Uterus (tissue), 4 donors: ENCODE measurements around the gene ZNF862. TPM values are rescaled to one million over a fixed set of nuclear protein-coding genes. Genes with fewer than 3 reads are reported as not detected.

Experiments
- DNase-seq, 2 donors: peaks; one replicate each; pipeline ENCODE4 v3.0.0-alpha.2; 2019 to 2020
- H3K27ac ChIP-seq, 2 donors: fragments of 200-600 bp; sonication (generic); 1 replicate in 1 of 2; 2 replicates in 1 of 2; pipeline ENCODE4 v1.5.1; 2016 to 2018
- H3K27me3 ChIP-seq, 2 donors: fragments of 200-600 bp; sonication (generic); one replicate each; pipeline ENCODE4 v1.5.1; 2018 to 2019; ENCODE audit warnings: control low read depth in 1 of 2
- H3K36me3 ChIP-seq, 2 donors: fragments of 200-600 bp; sonication (generic); one replicate each; pipeline ENCODE4 v1.5.1; 2019; ENCODE audit warnings: control low read depth in 1 of 2
- H3K4me1 ChIP-seq, 2 donors: fragments of 200-600 bp; sonication (generic); one replicate each; pipeline ENCODE4 v1.5.1; 2018 to 2019; ENCODE audit warnings: control low read depth in 1 of 2
- H3K4me3 ChIP-seq, 2 donors: fragments of 200-600 bp; sonication (generic); 1 replicate in 1 of 2; 2 replicates in 1 of 2; pipeline ENCODE4 v1.5.1; 2018 to 2019; ENCODE audit warnings: mild to moderate bottlenecking in 1 of 2
- H3K9me3 ChIP-seq, 2 donors: fragments of 200-600 bp; sonication (generic); one replicate each; pipeline ENCODE4 v1.5.1; 2019; ENCODE audit warnings: control low read depth in 1 of 2
- POLR2A ChIP-seq, 2 donors: fragments of 450-650 bp; IDR thresholded peaks; one replicate each; pipeline ENCODE4 v1.6.1; 2016; ENCODE audit warnings: antibody characterized with exemption in 2 of 2, mild to moderate bottlenecking in 1 of 2, moderate library complexity in 1 of 2
- intact Hi-C: fragments of 100-400 bp; cut with DNase I; formaldehyde crosslinking; loops from one replicate; pipeline ENCODE4 v1.15.1; 2023; ENCODE audit warnings: low total_unique reads
- total RNA-seq, 4 donors: library from RNA; depleted of rRNA in 3 of 4; stranded (reverse); fragments of >200 nt in 3 of 4; gene quantifications; one replicate each; pipeline versions ENCODE4 v1.1.0 to v1.2.4, GENCODE V29; 2014 to 2023
- TF ChIP-seq, protein P1 (sequence below), 4 experiments: fragments of 200-600 bp in 2 of 4; fragments of 450-650 bp in 2 of 4; sonication (generic) in 2 of 4; IDR thresholded peaks; one replicate each; pipeline ENCODE4 v1.5.1; 2016 to 2019; ENCODE audit warnings: antibody characterized with exemption in 4 of 4, mild to moderate bottlenecking in 2 of 4, moderate library complexity in 1 of 4
- donor health status: DM: yes; HTN: yes; CAD: no.

The ZNF862 gene
- total RNA-seq, 4 donors from 2014 or later, result 1.8 to 39.4 (median 14.6) TPM

DNA sequence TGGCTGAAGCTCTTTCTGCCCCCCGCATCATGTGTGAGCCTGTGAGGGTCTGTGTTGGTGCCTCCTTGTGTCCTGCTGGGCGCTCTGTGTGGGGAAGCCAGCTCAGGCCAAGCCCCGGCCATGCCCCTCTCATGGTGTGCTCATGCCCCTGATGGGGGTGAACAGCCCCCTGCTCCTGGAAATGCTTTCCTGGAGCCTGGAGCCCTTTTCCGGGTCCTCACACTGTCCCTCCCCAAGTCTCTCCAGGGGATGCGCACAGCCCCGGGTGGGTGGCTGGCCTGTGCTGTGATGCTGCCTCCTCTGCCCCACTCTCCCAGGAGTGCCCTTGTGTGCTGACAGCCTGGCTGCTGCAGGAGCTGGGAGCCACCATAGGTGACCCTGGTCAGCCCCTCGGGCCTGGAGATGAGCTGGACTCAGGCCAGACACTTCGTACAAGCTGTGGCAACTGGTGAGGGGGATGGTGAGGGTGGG is 20.8 kb upstream of the ZNF862 start:
- no peak for TF ChIP-seq POLR2A (IDR thresholded peaks at IDR 0.05)
- no peak overlapping the region for H3K27ac ChIP-seq
- H3K27me3 ChIP-seq, result no peaks in the 10 kb centered on the region
- intact Hi-C loops, result no loop called here
- H3K9me3 ChIP-seq, result no peaks in the 10 kb centered on the region
- H3K4me3 ChIP-seq, result no peak overlapping the region
- H3K36me3 ChIP-seq, result no peaks in the 10 kb centered on the region
- no peak for DNase-seq
- H3K4me1 ChIP-seq, result no peaks in the 10 kb centered on the region

DNA sequence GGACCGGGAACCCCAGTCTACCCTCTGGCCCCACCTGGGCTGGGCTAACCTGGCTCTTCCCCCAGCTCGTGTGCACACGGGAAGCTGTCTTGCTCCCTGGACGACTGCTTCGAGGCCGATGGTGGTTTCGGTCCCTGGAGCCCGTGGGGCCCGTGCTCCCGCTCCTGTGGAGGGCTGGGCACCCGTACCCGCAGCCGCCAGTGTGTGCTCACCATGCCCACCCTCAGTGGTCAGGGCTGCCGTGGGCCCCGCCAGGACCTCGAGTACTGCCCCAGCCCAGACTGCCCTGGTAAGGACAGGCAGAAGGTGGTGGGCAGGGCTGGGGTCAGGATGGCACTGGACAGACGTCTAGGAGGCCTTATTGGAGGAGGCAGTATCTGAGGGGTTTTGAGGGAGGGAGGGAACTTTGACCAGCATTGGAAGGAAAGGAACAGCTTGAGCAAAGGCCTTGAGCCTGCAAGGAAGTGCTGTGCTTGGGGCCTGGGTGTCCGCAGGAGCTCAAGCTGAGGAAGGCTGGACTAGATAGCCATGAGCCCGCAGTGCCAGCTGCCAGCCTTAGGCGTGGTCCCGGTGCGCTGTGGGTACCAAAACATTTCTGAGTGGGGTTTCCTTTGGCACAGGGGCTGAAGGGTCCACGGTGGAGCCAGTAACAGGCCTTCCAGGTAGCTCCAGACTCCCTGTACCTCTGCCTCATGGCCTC is 20.2 kb upstream of the ZNF862 start:
- DNase-seq, result no peak
- TF ChIP-seq POLR2A (IDR thresholded peaks at IDR 0.05), result no peak
- TF ChIP-seq, protein P1, sequence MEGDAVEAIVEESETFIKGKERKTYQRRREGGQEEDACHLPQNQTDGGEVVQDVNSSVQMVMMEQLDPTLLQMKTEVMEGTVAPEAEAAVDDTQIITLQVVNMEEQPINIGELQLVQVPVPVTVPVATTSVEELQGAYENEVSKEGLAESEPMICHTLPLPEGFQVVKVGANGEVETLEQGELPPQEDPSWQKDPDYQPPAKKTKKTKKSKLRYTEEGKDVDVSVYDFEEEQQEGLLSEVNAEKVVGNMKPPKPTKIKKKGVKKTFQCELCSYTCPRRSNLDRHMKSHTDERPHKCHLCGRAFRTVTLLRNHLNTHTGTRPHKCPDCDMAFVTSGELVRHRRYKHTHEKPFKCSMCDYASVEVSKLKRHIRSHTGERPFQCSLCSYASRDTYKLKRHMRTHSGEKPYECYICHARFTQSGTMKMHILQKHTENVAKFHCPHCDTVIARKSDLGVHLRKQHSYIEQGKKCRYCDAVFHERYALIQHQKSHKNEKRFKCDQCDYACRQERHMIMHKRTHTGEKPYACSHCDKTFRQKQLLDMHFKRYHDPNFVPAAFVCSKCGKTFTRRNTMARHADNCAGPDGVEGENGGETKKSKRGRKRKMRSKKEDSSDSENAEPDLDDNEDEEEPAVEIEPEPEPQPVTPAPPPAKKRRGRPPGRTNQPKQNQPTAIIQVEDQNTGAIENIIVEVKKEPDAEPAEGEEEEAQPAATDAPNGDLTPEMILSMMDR (IDR thresholded peaks at IDR 0.05), result no peak
- Histone ChIP-seq H3K4me1 (no peaks in the 10 kb centered on the region), H3K27me3 (no peaks in the 10 kb centered on the region), H3K27ac (no peak overlapping the region), H3K4me3 (no peak overlapping the region), H3K9me3 (no peaks in the 10 kb centered on the region), H3K36me3 (no peaks in the 10 kb centered on the region)
- intact Hi-C loops, result no loop called here

DNA sequence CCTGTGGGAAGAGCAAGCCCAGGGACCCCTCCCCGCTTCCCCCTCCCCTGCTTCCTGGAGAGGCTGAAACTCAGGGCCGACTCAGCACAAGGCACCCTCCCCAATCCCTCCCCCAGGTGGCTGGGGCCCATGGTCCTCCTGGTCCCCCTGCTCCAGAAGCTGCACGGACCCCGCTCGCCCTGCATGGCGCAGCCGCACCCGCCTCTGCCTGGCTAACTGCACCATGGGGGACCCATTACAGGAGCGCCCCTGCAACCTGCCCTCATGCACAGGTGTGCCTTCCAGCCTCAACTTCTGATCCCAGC is 19.7 kb upstream of the ZNF862 start:
- no peak for DNase-seq
- Histone ChIP-seq H3K4me3 (no peak overlapping the region), H3K36me3 (no peaks in the 10 kb centered on the region), H3K27ac (no peak overlapping the region), H3K9me3 (no peaks in the 10 kb centered on the region), H3K27me3 (no peaks in the 10 kb centered on the region), H3K4me1 (no peaks in the 10 kb centered on the region)
- no peak for TF ChIP-seq POLR2A (IDR thresholded peaks at IDR 0.05)
- intact Hi-C loops, result no loop called here

DNA sequence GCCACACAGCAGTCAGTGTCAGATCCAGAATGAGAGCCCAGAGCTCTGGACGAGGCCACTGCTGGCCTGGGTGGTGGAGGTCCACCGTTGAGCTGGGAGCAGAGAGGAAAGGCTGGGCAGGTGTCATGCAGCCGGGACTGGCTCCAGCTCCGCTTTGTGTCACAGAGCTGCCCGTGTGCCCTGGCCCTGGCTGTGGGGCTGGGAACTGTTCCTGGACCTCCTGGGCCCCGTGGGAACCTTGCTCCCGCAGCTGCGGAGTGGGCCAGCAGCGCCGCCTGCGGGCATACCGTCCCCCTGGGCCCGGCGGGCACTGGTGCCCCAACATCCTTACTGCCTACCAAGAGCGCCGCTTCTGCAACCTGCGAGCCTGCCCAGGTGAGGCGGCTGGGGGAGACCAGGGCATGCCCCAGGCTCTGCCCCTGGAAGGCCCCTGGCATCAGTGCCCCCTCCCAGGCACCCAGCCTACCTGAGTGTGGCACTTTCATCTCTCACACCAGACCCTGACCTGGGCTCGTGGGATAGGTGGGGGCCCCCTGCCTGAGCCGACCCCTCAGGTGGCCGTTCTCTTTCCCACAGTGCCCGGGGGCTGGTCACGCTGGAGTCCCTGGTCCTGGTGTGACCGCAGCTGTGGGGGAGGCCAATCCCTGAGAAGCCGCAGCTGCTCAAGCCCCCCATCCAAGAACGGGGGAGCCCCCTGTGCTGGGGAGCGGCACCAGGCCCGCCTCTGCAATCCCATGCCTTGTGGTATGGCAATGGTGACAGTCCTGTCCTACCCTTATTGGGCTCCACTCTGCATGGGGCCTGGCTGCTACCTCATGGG is 18.8 kb upstream of the ZNF862 start:
- H3K4me1 ChIP-seq, result no peaks in the 10 kb centered on the region
- no peak overlapping the region for H3K4me3 ChIP-seq
- no peaks in the 10 kb centered on the region for H3K27me3 ChIP-seq
- TF ChIP-seq, protein P1 (IDR thresholded peaks at IDR 0.05), result no peak
- no peak for TF ChIP-seq POLR2A (IDR thresholded peaks at IDR 0.05)
- no peaks in the 10 kb centered on the region for H3K36me3 ChIP-seq
- H3K9me3 ChIP-seq, result no peaks in the 10 kb centered on the region
- no peak for DNase-seq
- intact Hi-C loops, result no loop called here
- H3K27ac ChIP-seq, result no peak overlapping the region

DNA sequence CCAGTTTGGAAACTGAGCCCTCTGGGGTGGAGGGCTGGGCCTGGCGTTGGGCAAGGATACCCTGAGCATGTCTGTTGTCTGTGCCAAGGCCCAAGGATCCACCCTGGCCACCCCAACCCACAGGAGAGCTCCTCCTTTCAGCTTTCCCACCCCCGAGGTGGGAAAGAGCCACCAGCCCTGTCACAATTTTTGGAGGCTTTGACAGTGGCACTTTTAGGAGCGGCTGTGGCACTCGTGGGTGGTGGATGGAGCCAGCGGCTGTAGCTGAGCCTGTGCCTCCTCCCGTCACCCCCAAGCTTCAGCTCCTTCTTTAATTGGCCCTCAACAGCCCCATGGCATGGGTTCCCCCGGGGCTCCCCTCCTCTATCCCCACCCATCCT is 18.2 kb upstream of the ZNF862 start:
- TF ChIP-seq POLR2A (IDR thresholded peaks at IDR 0.05), result no peak
- TF ChIP-seq, protein P1 (IDR thresholded peaks at IDR 0.05), result no peak
- intact Hi-C loops, result no loop called here
- Histone ChIP-seq H3K9me3 (no peaks in the 10 kb centered on the region), H3K4me3 (no peak overlapping the region), H3K36me3 (no peaks in the 10 kb centered on the region), H3K4me1 (no peaks in the 10 kb centered on the region), H3K27ac (no peak overlapping the region), H3K27me3 (no peaks in the 10 kb centered on the region)
- DNase-seq, result no peak

DNA sequence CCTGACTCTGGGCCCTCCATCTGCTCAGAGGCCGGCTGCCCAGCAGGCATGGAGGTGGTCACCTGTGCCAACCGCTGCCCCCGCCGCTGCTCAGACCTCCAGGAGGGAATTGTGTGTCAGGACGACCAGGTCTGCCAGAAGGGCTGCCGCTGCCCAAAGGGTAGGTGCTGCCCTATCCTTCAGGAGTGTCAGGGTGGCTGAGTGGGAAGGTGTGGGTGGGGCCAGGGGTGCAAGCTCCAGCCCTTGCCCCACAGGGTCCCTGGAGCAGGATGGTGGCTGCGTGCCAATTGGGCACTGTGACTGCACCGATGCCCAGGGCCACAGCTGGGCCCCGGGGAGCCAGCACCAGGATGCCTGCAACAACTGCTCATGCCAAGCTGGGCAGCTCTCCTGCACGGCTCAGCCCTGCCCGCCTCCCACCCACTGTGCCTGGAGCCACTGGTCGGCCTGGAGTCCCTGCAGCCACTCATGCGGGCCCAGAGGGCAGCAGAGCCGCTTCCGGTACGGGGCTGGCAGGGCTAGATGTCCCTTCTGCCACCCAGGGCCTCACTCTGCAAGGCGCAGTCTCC is 17.5 kb upstream of the ZNF862 start:
- intact Hi-C loops, result no loop called here
- Histone ChIP-seq H3K36me3 (no peaks in the 10 kb centered on the region), H3K27me3 (no peaks in the 10 kb centered on the region), H3K9me3 (no peaks in the 10 kb centered on the region), H3K27ac (no peak overlapping the region), H3K4me1 (no peaks in the 10 kb centered on the region), H3K4me3 (no peak overlapping the region)
- no peak for DNase-seq
- no peak for TF ChIP-seq POLR2A (IDR thresholded peaks at IDR 0.05)
- TF ChIP-seq, protein P1 (IDR thresholded peaks at IDR 0.05), result no peak
